Hematopoietic multipotent progenitor cell treated with erythropoietin and hydrocortisone succinate and interleukin-3 and kit ligand, for 8 days (in vitro differentiated cells): ENCODE measurements around the gene AFAP1.

ENCODE experiments used
- DNase-seq: peaks from one replicate; pipeline ENCODE4 v3.0.0-alpha.2; 2015

The AFAP1 gene

GRCh38 chr4:7733801-7734650, 205.6 kb downstream of the AFAP1 start:
- DNase-seq = no peak

GRCh38 chr4:7733201-7733600, 206.5 kb downstream of the AFAP1 start:
- DNase-seq = no peak

- no peak for DNase-seq
Observed at GRCh38 chr4:7732263-7732662, 207.4 kb downstream of the AFAP1 start.

- DNase-seq = no peak
Observed at GRCh38 chr4:7731437-7731836, 208.2 kb downstream of the AFAP1 start.

DNA sequence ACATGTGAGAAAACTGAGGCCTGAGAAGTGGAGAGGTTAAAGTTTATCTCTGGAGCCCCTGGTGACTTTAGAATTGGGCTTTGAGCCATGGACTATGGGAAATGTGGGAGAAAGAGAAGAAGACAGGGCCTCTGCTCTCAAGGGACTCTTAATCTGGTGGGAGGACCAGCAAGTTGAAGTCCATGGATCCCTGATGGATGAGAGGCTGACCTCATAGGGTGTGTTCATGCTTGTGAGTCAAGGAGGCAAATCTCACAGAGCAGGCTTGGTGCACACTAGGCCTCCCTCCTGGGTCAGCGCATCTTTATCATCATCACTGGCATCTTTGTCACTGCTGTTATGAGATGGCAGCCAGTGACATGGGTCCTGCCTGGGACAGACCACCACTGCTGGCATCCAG, 211.9 kb downstream of the AFAP1 start:
- DNase-seq = no peak

DNA sequence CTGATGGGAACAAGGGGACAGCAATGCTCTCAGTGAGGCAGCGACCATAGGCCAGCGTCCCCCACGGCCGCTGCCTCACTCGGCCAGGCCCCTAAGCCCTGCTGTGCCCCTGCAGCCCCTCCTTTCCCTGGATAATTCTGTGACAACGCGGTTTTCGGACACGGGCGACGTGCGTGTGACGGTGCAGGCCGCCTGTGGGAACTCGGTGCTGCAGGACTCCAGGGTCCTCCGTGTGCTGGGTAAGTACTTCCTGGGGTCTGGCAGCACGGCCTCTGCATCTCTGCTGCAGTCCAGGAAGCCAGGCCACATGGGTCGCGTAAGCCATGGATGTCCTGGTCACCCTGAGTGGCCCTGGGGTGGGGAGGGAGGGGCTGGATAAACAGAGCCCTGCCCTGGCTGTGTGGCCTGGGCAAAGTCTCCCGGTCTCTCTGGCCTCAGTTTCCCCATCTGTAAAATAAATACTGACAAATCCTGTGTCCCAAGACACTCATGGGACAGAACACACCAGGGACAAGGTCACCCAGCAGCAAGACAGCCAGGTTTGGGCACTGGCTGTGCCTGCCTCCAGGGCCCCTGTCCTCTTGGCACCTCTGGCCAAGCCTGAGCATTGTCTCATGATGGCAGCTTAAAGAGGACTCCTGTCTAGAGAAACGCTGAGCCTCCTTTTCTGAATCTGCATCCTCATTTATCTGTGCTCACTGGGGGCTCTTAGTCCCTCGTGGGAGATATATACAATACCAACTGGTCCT, 212.8 kb downstream of the AFAP1 start:
- no peak for DNase-seq

GRCh38 chr4:7725951-7726350, 213.7 kb downstream of the AFAP1 start:
- DNase-seq = no peak

DNA sequence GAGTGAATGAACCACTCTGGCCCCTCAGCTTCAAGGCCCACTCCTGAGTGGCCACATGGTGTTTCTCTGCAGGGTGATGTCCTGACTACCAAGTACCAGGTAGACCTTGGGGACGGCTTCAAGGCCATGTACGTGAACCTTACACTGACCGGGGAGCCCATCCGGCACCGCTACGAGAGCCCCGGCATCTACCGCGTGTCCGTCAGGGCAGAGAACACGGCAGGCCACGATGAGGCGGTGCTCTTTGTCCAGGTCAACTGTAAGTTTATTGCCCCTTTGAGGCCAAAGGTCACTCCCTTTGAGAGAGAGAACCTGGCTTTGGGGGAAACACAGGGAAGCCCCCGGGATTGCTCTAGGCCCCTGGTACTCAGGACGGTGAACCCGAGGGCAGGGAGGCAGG, 216.0 kb downstream of the AFAP1 start:
- no peak for DNase-seq

- DNase-seq = no peak
Observed at GRCh38 chr4:7722766-7723387, 216.8 kb downstream of the AFAP1 start.

- DNase-seq = no peak
Observed at GRCh38 chr4:7721984-7722551, 217.6 kb downstream of the AFAP1 start.

DNA sequence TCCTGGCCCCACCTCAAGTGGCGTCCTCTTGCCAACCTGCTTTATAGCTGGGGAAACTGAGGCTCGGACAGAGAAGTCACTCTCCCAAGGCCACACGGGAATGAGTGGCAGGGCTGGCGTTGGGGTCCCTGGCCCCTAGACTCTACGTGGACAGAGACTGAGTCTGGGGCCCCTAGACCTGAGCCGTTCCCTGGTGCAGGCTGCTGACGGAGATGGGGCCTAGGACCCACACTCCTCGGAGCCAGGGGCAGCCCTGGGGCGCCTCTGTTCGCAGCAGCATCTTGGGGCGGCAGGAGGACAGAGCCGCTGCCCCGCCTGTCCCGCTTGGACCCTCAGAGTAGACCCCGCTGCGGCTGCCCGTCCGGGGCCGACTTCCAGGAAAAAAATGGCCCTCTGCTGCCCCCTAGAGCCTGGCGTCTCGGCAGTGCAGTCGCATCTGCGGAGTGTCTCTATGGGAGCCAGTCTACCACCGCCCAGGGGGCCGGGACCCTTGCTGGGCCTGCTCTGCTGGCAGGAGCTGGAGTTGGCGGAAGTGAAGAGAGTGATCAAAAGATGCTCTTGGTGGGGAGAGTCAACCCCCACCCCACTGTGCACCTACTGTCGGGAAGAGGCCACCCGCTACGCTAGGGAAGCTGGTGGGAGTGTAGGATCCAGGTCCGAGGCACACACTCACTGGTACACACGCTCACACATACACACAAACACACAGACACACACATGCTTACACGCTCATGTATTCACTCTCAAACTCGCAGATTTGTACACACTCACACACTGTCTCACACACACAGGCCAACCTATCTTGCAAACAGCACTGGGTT, 220.1 kb downstream of the AFAP1 start:
- DNase-seq = peak; percentile 14

DNA sequence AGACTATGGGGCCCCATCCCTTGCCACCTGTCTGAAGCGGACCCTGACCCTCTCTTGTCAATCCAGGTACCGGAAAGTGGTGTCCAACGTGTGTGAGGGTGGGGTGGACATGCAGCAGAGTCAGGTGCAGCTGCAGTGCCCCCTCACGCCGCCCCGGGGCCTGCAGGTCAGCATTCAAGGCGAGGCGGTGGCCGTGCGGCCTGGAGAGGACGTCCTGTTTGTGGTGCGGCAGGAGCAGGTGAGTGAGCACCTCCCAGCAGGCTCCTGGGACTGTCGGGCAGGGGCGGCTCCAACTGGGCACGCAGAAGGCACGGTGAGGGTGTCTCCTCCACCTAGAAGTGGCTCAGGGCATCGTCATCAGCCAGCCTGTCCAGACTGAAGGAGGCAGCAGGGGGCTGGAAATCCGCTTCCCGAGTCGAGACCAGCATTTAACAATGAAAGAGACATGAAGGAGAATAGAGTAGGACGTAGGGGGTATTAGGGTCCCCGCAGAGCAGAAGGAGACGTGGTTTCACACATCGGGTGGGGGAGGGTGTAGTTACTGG, 221.6 kb downstream of the AFAP1 start:
- DNase-seq = no peak

GRCh38 chr4:7717161-7717560, 222.5 kb downstream of the AFAP1 start:
- no peak for DNase-seq

DNA sequence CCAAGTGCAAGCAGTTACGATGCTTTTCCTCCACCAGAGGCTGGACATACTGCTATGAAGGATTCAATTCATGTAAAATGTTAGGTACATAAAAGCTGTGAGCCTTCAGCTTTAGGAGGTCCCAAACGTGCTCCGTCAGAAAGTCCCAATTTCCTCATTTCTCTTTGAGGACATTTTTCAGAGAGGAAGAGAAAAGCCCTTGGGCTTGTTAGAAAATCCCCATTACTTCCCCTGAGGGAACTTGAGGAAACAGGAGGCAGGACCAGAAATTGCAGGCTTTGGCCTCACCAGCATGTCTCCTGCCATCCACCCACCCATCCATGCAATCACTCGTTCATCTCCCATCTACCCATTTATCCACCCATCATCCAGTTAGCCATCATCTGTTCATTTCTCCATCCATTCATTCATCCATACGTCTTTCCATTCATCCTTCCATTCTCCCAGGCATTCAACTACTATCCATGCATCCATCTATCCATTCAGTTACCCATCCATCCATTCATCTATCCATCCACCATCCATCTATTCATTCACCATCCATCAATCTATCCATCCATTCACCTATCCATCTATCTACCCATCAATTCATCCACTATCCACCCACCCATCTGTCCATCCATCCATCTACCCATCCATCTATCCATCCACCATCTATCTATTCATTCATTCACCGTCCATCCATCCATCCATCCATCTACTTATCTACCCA, 223.5 kb downstream of the AFAP1 start:
- no peak for DNase-seq

- no peak for DNase-seq
Observed at GRCh38 chr4:7715271-7716009, 224.2 kb downstream of the AFAP1 start.

DNA sequence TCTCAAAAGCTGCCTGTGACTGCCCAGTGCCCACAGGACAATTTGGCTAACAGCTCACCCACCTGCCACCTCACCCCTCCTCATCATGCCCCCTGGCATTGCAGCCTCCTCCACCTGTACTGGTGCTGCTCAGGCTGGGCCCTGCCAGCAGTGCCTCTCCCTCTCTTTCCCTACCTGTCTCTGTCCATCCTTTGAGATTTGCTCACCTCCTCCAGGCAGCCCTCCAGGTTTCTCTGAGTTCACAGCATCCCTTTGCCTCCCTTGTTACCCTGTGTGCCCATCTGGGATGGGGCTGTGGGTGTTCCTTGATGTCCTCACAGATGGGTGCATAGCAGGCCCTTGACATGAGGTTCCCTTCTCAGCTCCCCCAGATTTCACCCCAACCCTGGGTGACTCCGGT, 224.9 kb downstream of the AFAP1 start:
- DNase-seq = no peak

- DNase-seq = no peak
Observed at GRCh38 chr4:7714176-7714575, 225.5 kb downstream of the AFAP1 start.

DNA sequence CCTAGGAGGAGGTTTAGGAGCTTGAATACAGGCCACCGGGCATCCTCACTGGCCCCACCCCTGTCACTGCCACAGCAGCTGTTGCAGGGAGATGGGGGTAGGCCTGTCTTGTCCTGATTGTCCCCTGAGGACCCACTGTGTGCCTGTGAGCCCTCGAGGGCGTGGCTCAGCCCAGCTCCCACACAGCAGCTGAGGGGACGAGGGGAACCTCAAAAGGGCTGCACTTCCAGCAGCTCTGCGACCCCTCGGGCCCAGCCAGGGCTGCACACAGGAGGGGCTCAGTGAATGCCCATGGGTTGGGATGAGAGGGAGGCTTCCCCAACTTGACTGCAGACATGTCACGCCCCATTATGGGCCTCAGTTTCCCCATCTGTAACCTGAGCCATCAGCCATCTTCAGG, 225.9 kb downstream of the AFAP1 start:
- DNase-seq = no peak

- no peak for DNase-seq
Observed at GRCh38 chr4:7712021-7712671, 227.5 kb downstream of the AFAP1 start.

GRCh38 chr4:7711307-7711963, 228.2 kb downstream of the AFAP1 start:
- DNase-seq = no peak
